GM19463 (cell line): Measurements from ENCODE around the gene CACNB1.

ENCODE experiments used
- ATAC-seq: cut with Tn5 transposase; IDR thresholded peaks from one replicate; pipeline ENCODE4 v1.9.1; 2021; ENCODE audit warnings: mild to moderate bottlenecking, moderate library complexity; ENCODE audit not compliant: unreplicated experiment

Gene CACNB1

DNA sequence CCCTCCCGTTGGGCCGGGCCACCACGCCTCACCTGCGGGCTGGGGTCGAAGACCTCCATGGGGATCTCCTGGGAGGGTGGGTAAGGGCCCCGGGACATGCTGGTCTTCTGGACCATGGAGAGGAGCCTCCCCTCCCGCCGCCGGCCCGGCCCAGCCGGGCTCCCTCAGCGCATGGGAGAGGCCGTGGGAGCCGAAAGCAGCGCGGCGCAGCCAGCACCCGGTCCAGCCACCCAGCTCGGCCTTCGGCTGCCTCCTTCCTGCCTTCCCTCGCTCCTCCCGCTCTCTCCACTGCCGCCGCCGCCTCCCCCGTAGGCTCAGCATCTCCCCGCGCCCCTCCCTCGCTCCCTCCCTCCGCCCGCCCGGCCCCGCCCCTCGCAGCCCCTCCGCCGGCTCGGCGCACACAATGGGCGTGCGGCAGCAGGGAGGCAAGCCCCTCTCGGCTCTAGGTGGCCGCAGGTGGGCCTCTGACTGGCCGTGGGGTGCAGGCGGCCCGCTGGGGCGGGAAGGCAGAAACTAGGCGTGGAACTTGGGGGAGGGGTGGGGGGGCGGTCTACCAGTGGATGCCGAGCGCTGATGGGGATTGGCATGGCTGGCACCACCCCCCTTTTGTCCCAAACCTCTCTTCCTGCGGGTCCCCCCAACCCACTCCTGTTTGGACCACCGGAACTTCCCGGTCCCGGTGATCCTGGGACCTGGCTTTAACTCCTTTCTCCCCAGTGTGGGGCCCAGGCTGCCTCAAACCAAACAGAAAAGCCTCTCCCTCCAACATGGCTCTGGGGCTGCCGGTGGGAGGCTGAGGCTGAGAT lies at the start of gene CACNB1:
CACNB1 (minus strand) TSS at position 290 of the 806 bp plus-strand sequence; CDS start at position 116, 174 bp downstream.
- ATAC-seq: no peak

GRCh38 chr17:39246274-39246673 lies 48.8 kb upstream of the CACNB1 start:
- ATAC-seq: no peak

DNA sequence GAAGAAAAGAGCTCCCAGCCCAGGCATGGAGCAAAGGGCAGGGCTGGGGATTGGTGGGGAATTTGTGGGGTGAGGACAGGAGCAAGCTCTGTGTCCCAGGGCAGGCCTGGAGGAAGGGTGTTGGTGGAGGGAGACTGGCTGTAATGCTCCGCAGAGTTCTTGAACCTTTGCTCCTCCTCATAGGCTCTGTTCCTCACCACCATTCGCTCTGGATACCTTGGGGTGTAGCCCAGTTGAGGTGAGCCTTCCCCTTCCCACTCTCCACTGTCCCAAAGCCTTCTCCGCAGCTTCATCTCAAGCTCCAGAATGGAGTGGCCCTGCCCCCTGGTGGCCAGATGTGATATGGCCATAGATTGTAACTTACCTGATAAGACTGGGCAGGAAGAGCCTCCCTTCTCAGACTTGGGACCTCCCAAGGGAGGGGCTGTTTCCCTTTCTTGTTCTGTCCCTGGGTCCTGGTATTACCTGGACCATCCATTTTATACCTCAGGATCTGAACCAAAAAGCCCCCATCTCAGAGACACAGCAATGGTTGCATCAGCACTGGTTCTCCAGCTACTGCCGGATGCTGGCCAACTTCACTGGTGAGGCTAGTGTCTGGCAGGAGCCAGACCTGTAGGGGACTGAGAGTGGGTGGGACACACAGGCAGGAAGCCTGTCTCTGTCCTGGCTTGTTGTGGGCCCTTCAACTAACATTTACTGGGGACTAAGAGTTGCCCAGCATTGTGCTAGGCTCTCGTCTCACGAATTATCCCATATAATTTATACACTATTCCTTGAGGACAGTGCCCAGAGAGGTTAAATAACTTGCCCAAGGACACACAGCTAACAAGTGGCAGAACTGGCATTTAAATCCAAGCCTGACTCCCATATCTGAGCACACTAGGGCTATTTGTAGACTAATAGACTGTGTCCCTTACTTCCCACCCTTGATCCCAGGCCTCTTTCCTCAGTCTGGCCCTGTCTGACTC lies 47.4 kb upstream of the CACNB1 start:
- no peak for ATAC-seq

GRCh38 chr17:39244016-39244599 lies 46.6 kb upstream of the CACNB1 start:
- no peak for ATAC-seq

DNA sequence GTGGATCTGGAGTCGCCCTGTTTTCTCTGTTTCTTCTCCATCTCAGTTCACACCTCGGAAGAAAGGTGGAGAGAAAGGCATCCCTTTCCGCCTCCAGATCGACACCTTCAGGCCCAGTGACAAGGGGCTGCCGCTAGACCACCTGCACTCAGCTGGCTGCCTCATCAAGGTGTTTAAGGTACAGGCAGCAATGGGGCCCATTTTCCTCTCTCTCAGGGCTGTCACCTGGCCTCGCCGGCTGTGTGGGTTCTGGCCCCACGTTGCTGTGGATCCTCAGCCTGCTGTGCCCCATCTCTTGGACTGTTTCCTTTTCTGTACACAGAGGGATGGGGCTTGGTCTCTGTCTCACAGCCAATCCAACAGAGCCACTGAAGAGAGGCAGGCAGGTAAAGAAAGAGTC lies 45.7 kb upstream of the CACNB1 start:
- ATAC-seq: no peak

- no peak for ATAC-seq
Measured at GRCh38 chr17:39240631-39241030, 43.2 kb upstream of the CACNB1 start.

GRCh38 chr17:39239640-39240314 lies 42.3 kb upstream of the CACNB1 start:
- no peak for ATAC-seq

GRCh38 chr17:39238311-39238972 lies 41.0 kb upstream of the CACNB1 start:
- ATAC-seq: no peak

GRCh38 chr17:39237586-39237985 lies 40.1 kb upstream of the CACNB1 start:
- ATAC-seq: no peak

GRCh38 chr17:39236981-39237441 lies 39.5 kb upstream of the CACNB1 start:
- ATAC-seq: no peak

DNA sequence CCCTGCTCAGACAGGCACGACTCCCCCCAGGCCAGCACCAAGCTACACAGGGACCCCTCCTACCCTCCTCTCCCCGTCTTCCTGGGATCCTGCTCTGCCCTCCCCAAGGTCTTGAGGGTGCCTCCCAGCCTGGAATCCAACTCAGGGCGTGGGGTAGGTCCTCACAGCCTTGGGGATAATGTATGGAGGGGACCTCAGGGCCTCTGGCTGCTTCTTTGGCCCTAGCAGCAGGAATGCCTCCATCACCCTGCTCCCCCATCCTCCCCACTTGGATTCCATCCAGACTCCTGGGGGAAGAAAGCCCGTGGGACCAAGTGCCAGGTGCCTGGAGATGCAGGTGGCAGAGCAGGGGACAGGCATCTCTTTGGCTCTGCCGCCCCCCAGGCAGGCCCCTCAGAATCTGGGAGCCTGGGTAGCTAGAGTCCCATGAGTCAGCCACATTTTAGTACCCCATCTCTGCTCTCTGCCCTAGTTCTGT lies 39.0 kb upstream of the CACNB1 start:
- ATAC-seq: no peak

GRCh38 chr17:39235555-39236449 lies 38.3 kb upstream of the CACNB1 start:
- no peak for ATAC-seq

DNA sequence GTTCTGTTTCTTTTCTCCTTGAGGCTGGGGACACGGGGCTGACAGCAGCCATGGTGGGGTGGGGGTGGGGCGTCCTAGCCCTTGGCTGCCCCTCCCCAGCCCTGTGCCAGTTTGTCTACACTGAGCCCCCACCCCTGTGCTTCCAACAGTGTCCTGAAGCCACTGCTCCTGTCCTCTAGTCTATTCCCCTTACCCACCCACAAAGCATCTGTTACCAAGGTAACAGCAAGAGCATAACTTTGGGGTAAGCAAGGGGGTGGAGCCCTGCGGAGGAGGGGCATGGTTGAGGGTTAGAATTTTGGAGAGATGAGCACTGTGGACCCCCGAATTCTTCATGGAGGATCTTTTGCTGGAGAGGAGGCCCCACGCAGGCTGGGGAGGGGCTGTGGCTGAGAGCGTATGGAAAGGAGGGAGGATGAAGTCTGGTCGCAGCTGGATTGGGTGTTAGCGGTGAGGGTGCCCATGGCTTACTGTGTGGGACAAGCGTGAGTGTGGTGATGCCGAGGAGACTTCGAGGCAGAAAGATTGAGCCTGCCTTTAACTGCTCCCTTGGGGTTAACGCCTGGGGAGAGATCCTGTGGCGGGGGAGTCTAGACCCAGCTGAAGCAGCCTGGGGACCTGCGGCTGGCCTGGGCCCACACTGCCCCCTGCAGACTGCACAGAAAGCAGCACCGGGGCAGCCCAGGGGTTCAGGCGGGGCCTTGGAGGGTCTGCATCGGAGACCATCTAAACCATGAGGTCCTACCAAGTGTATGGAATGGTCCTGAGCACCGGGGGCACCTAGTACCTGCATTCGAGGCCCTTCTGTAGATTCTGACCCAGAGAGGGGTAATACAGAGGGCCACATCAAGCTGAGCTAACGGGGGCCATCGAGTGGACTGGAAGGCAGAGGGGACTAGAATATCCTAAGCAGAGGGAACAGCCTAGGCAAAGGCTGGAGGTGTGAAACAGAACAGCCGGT lies 34.4 kb upstream of the CACNB1 start:
- ATAC-seq: no peak

- no peak for ATAC-seq
Measured at GRCh38 chr17:39231091-39231561, 33.7 kb upstream of the CACNB1 start.

- no peak for ATAC-seq
Measured at GRCh38 chr17:39230361-39230760, 32.9 kb upstream of the CACNB1 start.

DNA sequence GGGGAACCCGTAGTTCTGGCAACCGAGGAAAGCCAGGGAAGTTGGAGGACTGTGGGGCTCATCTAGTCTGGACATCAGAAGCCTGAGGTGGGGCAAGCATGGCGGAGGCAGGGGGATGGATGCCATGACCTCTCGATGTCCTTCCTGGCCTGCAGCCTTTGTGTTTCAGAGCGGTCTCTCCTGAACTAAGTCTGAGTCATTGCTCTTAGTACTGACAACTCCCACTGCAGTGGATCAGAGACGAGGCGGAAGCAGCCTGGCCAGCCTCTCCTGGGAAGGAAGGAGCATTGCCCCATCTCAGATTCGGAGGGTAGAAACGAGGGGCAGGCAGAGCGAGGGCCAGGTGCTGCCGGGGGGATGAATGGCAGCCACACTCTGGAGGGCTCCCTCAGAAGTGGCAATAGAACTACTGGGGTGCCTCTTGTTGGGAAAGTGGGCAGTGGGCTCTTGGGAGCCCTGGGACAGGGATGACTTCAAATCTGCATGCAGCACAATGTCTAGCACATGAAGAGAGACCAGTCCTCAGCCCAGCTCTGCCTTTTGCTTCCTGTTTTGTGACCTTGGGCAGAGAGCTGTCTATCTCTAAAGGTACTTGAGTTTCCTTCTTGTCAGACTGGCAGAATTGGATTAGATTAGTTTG lies 31.9 kb upstream of the CACNB1 start:
- no peak for ATAC-seq

DNA sequence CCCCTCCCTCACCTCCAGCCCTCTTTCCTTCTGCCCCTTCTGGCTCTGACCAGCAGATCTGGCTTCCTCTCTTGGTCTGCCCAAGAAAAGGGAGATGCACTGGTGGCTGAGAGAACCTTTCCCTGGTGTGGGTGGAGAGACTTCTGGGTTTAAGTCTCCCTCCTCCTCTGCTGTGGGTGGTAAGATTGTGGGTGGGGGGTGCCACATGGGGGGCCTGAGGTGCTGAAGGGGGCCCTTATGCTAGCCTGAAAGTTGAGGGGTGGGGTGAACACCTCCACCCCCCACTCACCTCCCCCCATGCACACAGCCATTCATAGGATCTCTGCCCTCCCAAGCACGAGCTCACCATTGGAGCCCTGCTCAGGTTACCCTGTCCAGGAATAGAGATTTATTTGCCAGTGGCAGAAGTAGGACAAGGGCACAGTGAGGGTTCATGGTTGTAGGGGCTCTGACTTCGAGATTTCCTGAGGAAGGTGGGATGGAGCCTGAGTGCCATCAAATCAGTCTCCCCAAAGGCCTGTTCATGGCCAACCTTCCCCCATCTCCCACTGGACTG lies 30.0 kb upstream of the CACNB1 start:
- ATAC-seq: no peak
